Left kidney (tissue), 2 donors: Measurements from ENCODE around the gene MXRA5. TPM values are rescaled to one million over a fixed set of nuclear protein-coding genes. Genes with fewer than 3 reads are reported as not detected.
A peak's percentile ranks its signal among the peaks of the same experiment; 100 is the strongest.
"Not testable (repeated sequence)": the region's sequence is repeated elsewhere in the genome, so short reads cannot be mapped to it uniquely, and the experiment has no call there.

Experiments
- DNase-seq: peaks from one replicate; pipeline ENCODE4 v3.0.0-alpha.2; 2013
- polyA plus RNA-seq: library from polyadenylated mRNA; unstranded; fragments of 120-200 nt; gene quantifications from one replicate; pipeline ENCODE4 v1.2.1, GENCODE V29; 2013; ENCODE audit not compliant: insufficient read length

Gene MXRA5
- polyA plus RNA-seq, 1 donor, result 5.6 TPM

GRCh38 chrX:3345281-3346191 lies 916 bp downstream of the MXRA5 start:
- DNase-seq, result peak; percentile 59

- peak; percentile 17 for DNase-seq
Observed at GRCh38 chrX:3343569-3343968, 2.9 kb downstream of the MXRA5 start.

GRCh38 chrX:3340016-3340415 lies 6.4 kb downstream of the MXRA5 start:
- DNase-seq, result no peak

- DNase-seq, result peak; percentile 40
Observed at GRCh38 chrX:3326681-3327080, 19.8 kb downstream of the MXRA5 start.

GRCh38 chrX:3320471-3321046 lies 25.9 kb downstream of the MXRA5 start:
- no peak for DNase-seq

GRCh38 chrX:3317191-3317718 lies 29.2 kb downstream of the MXRA5 start:
- no peak for DNase-seq

- no peak for DNase-seq
Observed at GRCh38 chrX:3312109-3312508, 34.3 kb downstream of the MXRA5 start.

- DNase-seq, result no peak
Observed at GRCh38 chrX:3307881-3308280, 38.6 kb downstream of the MXRA5 start.

- DNase-seq, result no peak
Observed at GRCh38 chrX:3299636-3300035, 46.8 kb downstream of the MXRA5 start.

- no peak for DNase-seq
Observed at GRCh38 chrX:3295731-3296130, 50.7 kb downstream of the MXRA5 start.

- no peak for DNase-seq
Observed at GRCh38 chrX:3293251-3293650, 53.2 kb downstream of the MXRA5 start.

GRCh38 chrX:3290561-3290960 lies 55.9 kb downstream of the MXRA5 start:
- DNase-seq, result no peak

- DNase-seq, result no peak
Observed at GRCh38 chrX:3286196-3286945, 60.1 kb downstream of the MXRA5 start.

GRCh38 chrX:3280706-3281105 lies 65.7 kb downstream of the MXRA5 start:
- DNase-seq, result no peak

- DNase-seq, result not testable (repeated sequence)
Observed at GRCh38 chrX:3273668-3274067, 72.8 kb downstream of the MXRA5 start.

- DNase-seq, result peak; percentile 14
Observed at GRCh38 chrX:3271834-3272186, 74.6 kb downstream of the MXRA5 start.

GRCh38 chrX:3271183-3271833 lies 75.1 kb downstream of the MXRA5 start:
- DNase-seq, result no peak

GRCh38 chrX:3268829-3269228 lies 77.6 kb downstream of the MXRA5 start:
- no peak for DNase-seq

- DNase-seq, result peak; percentile 18
Observed at GRCh38 chrX:3263681-3264126, 82.7 kb downstream of the MXRA5 start.

- no peak for DNase-seq
Observed at GRCh38 chrX:3262901-3263300, 83.6 kb downstream of the MXRA5 start.
